Stimulated activated CD4-positive, alpha-beta T cell treated with anti-CD3 and anti-CD28 coated beads, Interleukin-2, amount 100 ng/mL, for 4 hours (primary cell): ENCODE measurements around the gene SUGCT.
"Not testable (repeated sequence)": the region's sequence is repeated elsewhere in the genome, so short reads cannot be mapped to it uniquely, and the experiment has no call there.

Source experiments
- DNase-seq: peaks from one replicate; pipeline ENCODE4 v3.0.0-alpha.2; 2020; ENCODE audit warnings: low read depth

The SUGCT gene

DNA sequence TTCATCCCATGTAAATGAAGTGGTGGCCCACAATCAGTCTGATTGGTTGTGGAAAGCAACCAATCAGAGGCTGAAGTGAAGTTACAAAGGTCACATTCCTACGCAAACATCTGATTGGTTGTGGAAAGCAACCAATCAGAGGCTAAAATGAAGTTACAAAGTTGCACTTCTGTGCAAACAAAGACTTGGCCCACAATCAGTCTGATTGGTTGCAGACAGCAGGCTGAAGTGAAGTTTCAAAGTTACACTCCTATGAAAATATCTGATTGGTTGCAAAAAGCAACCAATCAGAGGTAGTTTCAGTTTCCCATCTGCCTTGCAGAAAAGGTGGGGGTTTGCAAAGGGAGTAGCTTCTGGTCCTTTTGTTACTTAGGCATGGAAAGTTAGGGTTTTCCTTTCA is 492.6 kb downstream of the SUGCT start:
- DNase-seq, result not testable (repeated sequence)

DNA sequence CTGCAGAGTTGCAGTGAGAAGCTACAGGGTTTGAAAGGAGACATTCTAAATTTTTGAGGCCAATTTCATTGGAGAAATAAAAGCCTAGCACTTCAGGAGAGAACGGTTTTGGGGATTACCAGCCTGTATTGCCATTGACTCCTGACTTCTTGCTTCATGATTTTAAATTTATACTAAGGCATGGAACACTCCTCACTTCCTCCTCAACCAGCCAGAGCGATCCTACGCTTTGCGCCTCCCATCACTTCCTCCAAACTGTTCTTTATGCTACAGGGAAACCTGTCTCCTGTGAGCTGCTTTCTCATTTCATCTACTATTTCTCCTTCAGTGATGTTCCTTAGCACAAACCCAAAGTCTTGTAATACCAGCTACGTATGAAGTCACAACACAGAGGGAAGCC is 495.1 kb downstream of the SUGCT start:
- no peak for DNase-seq

GRCh38 chr7:40634118-40634517 is 499.3 kb downstream of the SUGCT start:
- DNase-seq, result no peak

- DNase-seq, result no peak
These were observed 503.9 kb downstream of the SUGCT start for GRCh38 chr7:40638545-40639320.

DNA sequence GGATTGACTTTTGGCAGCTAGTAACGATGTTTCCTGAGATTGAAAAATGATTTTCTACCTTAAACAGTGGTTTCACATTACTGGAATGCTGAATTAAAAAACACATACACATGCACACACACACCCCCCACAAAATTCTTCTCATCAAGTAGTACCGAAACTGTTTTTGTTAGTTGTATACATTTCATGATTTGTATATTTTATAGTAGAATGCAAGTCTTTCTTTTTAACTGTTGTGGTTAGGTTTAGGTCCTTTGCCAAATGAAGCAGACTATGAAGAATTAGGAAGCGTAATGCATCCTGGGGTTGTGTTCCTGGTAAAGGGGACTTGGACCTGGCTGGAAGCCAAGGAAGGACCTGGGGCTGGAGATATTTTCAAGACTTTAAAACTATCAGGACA is 505.8 kb downstream of the SUGCT start:
- no peak for DNase-seq

DNA sequence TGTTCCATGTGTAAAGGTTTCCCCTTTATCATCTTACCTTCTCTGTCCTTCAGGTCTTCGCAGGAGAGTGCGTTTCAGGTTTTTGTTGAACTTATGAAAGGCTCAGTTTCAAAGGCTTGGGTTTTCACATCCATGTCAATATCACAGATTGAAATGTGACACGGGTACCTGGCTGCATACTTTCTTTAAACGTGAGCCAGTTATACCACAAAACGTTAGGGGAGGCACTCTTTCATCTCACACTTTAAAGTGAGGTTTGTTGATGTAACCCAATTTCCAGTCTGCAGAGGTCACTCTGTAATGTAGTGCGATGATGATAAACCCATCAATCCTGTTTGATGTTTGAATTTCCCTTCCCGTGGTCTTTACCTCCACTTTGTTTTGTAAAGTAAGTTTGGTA is 506.9 kb downstream of the SUGCT start:
- no peak for DNase-seq

DNA sequence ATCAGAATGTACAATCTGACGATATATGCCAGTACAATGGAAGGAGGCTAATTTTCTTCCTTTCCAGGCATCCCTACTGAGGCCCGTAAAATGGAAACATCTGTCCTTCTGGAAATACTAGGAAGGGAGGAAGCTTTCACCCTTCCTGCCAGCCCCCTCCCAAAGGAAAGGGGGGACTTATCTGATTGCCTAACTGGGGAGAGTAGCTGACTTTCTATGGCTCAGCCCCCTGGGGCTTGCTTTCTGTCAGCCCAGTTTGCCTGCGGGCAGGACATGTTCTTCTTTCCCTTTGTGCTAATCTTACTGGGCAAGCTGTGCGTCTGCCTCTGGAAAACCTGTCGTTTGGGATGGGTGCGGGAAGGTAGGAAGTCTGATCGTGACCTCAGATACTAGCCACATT is 508.9 kb downstream of the SUGCT start:
- DNase-seq, result no peak

DNA sequence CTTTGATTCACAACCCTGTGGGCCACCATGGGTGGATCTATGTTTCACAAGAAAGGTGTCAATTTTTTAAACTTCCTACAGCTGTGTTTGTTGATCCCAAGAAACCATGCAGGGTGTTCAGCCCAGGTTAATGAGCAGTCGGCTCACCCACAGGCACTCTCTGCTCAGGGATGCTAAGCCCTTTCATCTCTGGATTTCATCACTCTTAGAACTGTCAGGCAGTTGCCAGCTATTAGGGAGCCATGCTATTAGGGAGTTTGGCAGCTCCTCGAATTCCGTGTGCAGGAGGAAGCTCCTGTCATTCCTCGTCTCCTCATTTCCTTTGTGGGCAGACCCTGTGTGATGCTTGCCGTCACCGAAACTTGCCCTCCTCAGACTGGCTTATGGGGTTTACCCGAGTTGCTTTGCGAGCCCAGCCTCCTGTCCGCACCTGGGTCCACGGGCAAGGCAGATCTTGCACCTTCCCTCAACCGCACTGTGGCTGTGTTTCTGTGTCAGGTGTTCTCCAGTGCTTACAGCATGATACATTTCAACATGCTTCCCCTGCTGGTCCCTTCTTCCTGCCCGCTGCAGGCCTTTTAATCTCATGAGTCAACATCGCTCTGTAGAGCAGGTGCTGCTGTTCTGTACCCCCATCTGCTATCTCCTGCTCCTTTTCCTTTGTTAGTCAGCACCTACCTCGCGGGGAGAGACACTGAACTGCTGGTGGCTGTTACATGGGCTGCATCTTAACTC is 509.8 kb downstream of the SUGCT start:
- DNase-seq, result no peak

- no peak for DNase-seq
These were observed 510.4 kb downstream of the SUGCT start for GRCh38 chr7:40645197-40645596.

GRCh38 chr7:40646717-40647116 is 511.9 kb downstream of the SUGCT start:
- DNase-seq, result no peak

GRCh38 chr7:40647719-40648118 is 512.9 kb downstream of the SUGCT start:
- DNase-seq, result no peak

- DNase-seq, result no peak
These were observed 514.4 kb downstream of the SUGCT start for GRCh38 chr7:40649247-40649646.

DNA sequence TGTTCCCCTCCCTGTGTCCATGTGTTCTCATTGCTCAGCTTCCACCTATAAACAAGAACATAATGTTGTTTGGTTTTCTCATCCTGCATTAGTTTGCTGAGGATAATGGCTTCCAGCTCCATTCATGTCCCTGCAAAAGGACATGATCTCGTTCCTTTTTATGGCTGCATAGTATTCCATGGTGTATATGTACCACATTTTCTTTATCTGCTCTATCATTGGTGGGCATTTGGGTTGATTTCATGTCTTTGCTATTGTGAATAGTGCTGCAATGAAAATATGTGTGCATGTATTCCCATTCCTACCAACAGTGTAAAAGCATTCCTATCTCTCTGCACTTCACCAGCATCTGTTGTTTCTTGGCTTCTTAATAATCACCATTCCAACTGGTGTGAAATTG is 516.1 kb downstream of the SUGCT start:
- not testable (repeated sequence) for DNase-seq

DNA sequence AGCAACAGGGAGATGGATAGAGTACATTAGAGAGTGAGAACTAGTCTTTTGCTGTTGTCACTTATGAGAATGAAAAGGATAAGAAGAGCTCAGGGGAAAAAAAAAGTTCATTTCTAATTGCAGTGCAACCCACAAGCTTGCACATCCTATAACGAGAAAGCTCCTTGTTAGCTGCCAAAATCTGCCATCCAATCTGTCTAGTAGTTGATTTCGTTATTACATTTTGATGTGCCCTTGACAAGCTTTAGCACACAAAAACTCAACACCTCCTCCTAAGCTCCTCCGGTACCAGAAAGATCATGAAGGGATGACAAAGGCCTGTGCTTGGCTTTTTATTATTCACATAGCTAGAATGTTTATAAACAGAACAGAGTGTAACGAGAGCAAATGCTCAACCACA is 519.4 kb downstream of the SUGCT start:
- no peak for DNase-seq

- no peak for DNase-seq
These were observed 520.6 kb downstream of the SUGCT start for GRCh38 chr7:40655426-40655825.

- no peak for DNase-seq
These were observed 521.5 kb downstream of the SUGCT start for GRCh38 chr7:40656349-40656748.

GRCh38 chr7:40658729-40659128 is 523.9 kb downstream of the SUGCT start:
- DNase-seq, result no peak

DNA sequence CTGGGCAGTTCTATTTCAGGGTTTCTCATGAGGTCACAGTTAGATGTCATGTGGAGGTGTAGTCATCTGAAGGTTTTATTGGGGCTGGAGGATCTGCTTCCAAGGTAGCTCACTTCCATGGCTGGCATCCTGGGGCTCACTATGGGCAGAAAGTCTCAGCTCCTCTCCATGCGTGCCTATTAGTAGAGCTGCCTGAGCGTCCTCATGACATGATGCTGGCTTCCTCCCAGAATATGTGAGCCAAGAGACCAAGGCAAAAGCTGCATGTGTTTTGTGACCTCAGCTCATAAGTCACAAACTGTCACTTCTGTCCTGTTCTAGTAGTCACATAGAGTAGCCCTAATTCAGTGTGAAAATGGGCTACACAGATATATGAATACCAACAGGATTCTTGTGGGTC is 524.4 kb downstream of the SUGCT start:
- DNase-seq, result no peak

DNA sequence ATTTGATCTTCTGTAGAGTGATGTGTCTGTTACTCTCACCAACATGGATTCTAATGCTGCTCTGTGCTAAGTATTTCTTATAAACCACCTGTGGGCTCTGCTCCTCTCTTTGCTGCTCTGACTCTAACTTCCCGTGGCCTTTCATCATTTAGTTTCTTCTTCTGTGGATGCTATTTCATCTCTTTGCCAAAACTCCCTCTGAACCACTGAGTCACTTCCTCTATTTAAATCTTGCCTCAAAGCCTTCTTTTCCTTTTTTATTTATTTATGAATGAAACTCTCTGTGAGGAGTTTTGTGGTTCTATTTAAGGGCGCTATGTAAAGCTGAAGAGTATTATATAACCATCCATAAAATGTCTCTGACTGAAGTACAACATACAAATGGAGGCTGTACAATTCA is 538.5 kb downstream of the SUGCT start:
- no peak for DNase-seq

- no peak for DNase-seq
These were observed 539.5 kb downstream of the SUGCT start for GRCh38 chr7:40674316-40674715.

GRCh38 chr7:40675741-40676140 is 540.9 kb downstream of the SUGCT start:
- DNase-seq, result no peak

DNA sequence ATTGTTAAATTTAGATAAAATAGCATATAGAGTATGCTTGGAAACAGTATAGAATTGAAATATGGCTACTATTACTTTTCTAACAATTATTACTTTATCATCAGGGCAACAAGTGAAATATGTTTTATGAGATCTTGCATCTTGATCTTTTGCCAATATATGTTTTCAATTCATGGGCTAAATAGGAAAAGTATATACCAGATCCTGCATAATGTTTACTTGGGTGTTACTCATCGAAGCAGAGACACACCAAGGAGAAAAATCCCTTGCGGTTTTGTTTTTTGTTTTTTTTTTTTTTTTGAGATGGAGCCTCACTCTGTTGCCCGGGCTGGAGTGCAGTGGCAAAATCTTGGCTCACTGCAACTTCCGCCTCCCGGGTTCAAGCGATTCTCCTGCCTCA is 541.4 kb downstream of the SUGCT start:
- DNase-seq, result no peak

DNA sequence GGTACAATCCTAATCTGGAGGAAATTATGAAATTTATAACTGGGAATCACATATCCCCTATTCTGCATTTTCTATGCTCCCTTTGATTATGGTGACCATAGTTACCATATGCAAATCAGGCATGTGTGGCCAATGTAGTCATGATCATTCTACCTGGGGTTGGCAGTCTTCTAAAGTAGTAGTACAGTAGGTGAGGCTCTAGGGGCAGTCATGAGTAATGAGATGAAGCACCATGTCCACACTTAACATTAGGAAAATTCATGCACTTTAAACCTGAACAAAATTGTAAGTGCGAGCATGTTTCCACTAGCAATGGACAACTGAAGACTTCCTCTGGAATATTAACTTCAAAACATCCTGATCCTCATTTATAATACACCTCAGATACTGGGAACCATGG is 545.9 kb downstream of the SUGCT start:
- no peak for DNase-seq

DNA sequence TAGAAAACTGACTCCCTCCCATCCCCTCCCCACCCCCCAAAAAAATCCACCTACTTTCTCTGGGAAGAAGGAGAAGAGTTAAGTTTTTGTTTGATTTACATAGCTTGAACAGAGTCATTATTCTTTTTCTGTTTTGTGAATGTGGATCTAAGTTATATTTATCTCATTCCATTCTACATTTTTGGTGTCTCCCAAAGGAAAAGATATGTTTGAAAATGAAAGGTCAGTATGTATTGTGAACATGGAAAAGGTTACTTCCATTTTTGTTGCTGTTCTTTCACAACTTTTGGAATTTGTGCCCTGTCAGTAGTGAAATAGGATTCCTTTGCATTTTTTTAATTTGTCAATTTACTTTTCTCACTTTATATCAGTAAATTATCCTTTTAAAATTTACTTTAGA is 547.9 kb downstream of the SUGCT start:
- no peak for DNase-seq
